Osteoblast (primary cell): ENCODE measurements around the gene PAFAH1B1. TPM values are rescaled to one million over a fixed set of nuclear protein-coding genes. Genes with fewer than 3 reads are reported as not detected.
"Not testable (repeated sequence)": the region's sequence is repeated elsewhere in the genome, so short reads cannot be mapped to it uniquely, and the experiment has no call there.

ENCODE experiments used
- DNase-seq: peaks from one replicate; pipeline ENCODE4 v3.0.0; 2011; ENCODE audit warnings: low spot score, mixed read lengths; ENCODE audit not compliant: insufficient read length; ENCODE audit errors: missing footprints
- H2AFZ ChIP-seq: 2 replicates; pipeline ENCODE4 v1.6.0; 2011; ENCODE audit warnings: mild to moderate bottlenecking, low read length
- H3K27ac ChIP-seq: 2 replicates; pipeline ENCODE4 v1.5.1; 2011; ENCODE audit warnings: mild to moderate bottlenecking, low read depth, low read length, moderate library complexity
- H3K27me3 ChIP-seq: 2 replicates; pipeline ENCODE4 v1.6.0; 2012; ENCODE audit warnings: mild to moderate bottlenecking, control low read depth, inconsistent platforms, low read length, moderate library complexity; ENCODE audit not compliant: insufficient read depth
- H3K36me3 ChIP-seq: 2 replicates; pipeline ENCODE4 v1.5.1; 2011; ENCODE audit warnings: mild to moderate bottlenecking, low read length, control low read depth, moderate library complexity; ENCODE audit not compliant: insufficient read depth
- H3K4me1 ChIP-seq: 2 replicates; pipeline ENCODE4 v1.5.1; 2011; ENCODE audit warnings: mild to moderate bottlenecking, low read length, control low read depth, moderate library complexity; ENCODE audit not compliant: insufficient read depth
- H3K4me2 ChIP-seq: 2 replicates; pipeline ENCODE4 v1.6.0; 2011; ENCODE audit warnings: mild to moderate bottlenecking, low read length; ENCODE audit not compliant: insufficient read depth
- H3K4me3 ChIP-seq: fragments of 200-600 bp; sonication (generic); 3 replicates; pipeline ENCODE4 v1.5.1; 2012; ENCODE audit warnings: mild to moderate bottlenecking, low read length, inconsistent platforms; ENCODE audit not compliant: insufficient read depth
- H3K79me2 ChIP-seq: 2 replicates; pipeline ENCODE4 v1.6.0; 2012; ENCODE audit warnings: mild to moderate bottlenecking, low read length, control low read depth, inconsistent platforms; ENCODE audit not compliant: insufficient read depth
- H3K9me3 ChIP-seq: 2 replicates; pipeline ENCODE4 v1.5.1; 2011; ENCODE audit warnings: low read depth, low read length, control low read depth
- H4K20me1 ChIP-seq: 2 replicates; pipeline ENCODE4 v1.6.0; 2012; ENCODE audit warnings: mild to moderate bottlenecking, low read length, control low read depth; ENCODE audit not compliant: insufficient read depth
- total RNA-seq: library from RNA; depleted of rRNA; stranded (reverse); fragments of >200 nt; gene quantifications from 2 replicates; pipeline ENCODE4 v1.2.3, GENCODE V29; 2012
- TF ChIP-seq, protein P1 (sequence below): IDR thresholded peaks from 2 replicates; pipeline ENCODE4 v1.5.1; 2011; ENCODE audit warnings: mild to moderate bottlenecking, low read depth, low read length, moderate library complexity; ENCODE audit errors: extremely low read depth

The PAFAH1B1 gene
- total RNA-seq, 1 donor, result 128 TPM

DNA sequence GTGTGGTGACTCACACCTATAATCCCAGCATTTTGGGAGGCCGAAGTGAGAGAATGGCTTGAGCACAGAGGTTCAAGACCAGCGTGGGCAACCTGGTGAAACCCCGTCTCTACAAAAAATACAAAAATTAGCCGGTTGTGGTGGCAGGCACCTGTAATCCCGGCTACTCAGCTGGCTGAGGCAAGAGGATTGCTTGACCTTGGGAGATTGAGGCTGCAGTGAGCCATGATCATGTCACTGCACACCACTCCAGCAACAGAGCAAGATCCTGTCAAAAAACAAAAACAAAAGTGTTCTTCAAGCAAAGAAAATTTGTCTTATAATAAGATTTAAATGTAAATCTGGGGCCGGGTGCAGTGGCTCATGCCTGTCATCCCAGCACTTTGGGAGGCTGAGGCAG lies 51.5 kb downstream of the PAFAH1B1 start:
- Histone ChIP-seq H3K4me3 (no peak overlapping the region), H4K20me1 (peaks cover 42% of the 10 kb centered on the region), H3K9me3 (no peaks in the 10 kb centered on the region), H2AFZ (no peak overlapping the region), H3K36me3 (peaks cover 34% of the 10 kb centered on the region), H3K27me3 (no peaks in the 10 kb centered on the region), H3K27ac (no peak overlapping the region), H3K79me2 (peaks cover 88% of the 10 kb centered on the region), H3K4me1 (peaks cover 12% of the 10 kb centered on the region), H3K4me2 (no peak overlapping the region)
- no peak for DNase-seq
- TF ChIP-seq, protein P1, sequence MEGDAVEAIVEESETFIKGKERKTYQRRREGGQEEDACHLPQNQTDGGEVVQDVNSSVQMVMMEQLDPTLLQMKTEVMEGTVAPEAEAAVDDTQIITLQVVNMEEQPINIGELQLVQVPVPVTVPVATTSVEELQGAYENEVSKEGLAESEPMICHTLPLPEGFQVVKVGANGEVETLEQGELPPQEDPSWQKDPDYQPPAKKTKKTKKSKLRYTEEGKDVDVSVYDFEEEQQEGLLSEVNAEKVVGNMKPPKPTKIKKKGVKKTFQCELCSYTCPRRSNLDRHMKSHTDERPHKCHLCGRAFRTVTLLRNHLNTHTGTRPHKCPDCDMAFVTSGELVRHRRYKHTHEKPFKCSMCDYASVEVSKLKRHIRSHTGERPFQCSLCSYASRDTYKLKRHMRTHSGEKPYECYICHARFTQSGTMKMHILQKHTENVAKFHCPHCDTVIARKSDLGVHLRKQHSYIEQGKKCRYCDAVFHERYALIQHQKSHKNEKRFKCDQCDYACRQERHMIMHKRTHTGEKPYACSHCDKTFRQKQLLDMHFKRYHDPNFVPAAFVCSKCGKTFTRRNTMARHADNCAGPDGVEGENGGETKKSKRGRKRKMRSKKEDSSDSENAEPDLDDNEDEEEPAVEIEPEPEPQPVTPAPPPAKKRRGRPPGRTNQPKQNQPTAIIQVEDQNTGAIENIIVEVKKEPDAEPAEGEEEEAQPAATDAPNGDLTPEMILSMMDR, result no peak

DNA sequence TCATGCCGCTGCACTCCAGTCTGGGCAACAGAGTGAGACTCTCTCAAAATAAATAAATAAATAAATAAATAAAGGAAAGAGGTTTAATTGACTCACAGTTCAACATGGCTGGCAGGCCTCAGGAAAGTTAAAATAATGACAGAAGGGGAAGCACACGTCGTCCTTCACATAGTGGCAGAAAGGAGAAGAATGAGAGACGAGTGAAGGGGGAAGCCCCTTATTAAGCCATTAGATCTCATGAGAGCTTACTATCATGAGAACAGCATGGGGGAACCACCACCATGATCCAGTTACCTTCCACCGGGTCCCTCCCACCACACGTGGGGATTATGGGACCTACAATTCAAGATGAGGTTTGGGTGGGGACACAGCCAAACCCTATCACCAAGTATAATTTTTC lies 54.5 kb downstream of the PAFAH1B1 start:
- peaks cover 18% of the 10 kb centered on the region for H3K36me3 ChIP-seq
- no peaks in the 10 kb centered on the region for H3K9me3 ChIP-seq
- H3K79me2 ChIP-seq, result peaks cover 81% of the 10 kb centered on the region
- H3K4me3 ChIP-seq, result no peak overlapping the region
- TF ChIP-seq, protein P1, result no peak
- H3K4me2 ChIP-seq, result no peak overlapping the region
- no peaks in the 10 kb centered on the region for H3K27me3 ChIP-seq
- H3K27ac ChIP-seq, result no peak overlapping the region
- H3K4me1 ChIP-seq, result peaks cover 19% of the 10 kb centered on the region
- no peak overlapping the region for H2AFZ ChIP-seq
- DNase-seq, result no peak
- H4K20me1 ChIP-seq, result peaks cover 43% of the 10 kb centered on the region

DNA sequence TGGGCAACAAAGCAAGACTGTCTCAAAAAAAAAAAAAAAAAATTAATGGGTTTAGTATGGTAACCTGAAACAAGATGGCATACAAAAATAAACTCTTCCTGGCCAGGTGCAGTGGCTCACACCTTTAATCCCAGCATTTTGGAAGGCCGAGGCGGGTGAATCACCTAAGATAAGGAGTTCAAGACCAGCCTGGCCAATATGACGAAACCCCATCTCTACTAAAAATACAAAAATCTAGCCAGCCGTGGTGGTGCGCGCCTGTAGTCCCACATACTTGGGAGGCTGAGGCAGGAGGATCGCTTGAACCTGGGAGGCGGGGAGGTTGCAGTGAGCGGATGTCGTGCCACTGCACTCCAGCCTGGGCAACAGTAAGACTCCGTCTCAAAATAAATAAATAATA lies 55.7 kb downstream of the PAFAH1B1 start:
- Histone ChIP-seq H3K9me3 (no peaks in the 10 kb centered on the region), H3K4me3 (no peak overlapping the region), H3K4me1 (peaks cover 10% of the 10 kb centered on the region), H4K20me1 (peaks cover 41% of the 10 kb centered on the region), H3K27ac (no peak overlapping the region), H3K27me3 (no peaks in the 10 kb centered on the region), H3K4me2 (no peak overlapping the region), H3K36me3 (peaks cover 22% of the 10 kb centered on the region), H2AFZ (no peak overlapping the region), H3K79me2 (peaks cover 80% of the 10 kb centered on the region)
- TF ChIP-seq, protein P1, result no peak
- DNase-seq, result no peak

DNA sequence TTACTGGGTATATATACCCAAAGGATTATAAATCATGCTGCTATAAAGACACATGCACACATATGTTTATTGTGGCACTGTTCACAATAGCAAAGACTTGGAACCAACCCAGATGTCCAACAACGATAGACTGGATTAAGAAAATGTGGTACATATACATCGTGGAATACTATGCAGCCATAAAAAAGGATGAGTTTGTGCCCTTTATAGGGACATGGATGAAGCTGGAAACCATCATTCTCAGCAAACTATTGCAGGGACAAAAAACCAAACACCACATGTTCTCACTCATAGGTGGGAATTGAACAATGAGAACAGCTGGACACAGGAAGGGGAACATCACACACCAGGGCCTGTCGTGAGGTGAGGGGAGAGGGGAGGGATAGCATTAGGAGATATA lies 59.5 kb downstream of the PAFAH1B1 start:
- Histone ChIP-seq H3K36me3 (peaks cover 29% of the 10 kb centered on the region), H3K79me2 (peaks cover 90% of the 10 kb centered on the region), H4K20me1 (peaks cover 58% of the 10 kb centered on the region), H3K4me1 (peaks cover 10% of the 10 kb centered on the region)
- not testable (repeated sequence) for H3K9me3 ChIP-seq, H3K27ac ChIP-seq, DNase-seq, H3K4me2 ChIP-seq, H3K27me3 ChIP-seq, H2AFZ ChIP-seq, H3K4me3 ChIP-seq

DNA sequence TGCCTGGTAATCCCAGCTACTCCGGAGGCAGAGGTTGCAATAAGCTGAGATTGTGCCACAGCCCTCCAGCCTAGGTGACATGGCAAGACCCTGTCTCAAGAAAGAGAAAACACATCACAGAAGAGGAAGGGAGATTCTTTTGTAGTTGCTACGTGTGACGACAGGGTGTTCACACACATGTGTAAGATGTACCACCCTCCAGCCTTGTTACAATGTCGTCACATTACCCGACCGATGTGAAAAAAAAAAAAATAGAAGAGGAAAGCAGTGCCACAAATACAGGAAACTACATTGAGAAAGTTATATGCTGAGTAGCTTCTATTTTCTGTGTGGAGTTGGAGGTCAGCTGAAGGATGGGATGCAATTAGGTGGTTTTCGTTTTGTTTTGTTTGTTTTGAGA lies 62.1 kb downstream of the PAFAH1B1 start:
- peaks cover 93% of the 10 kb centered on the region for H3K79me2 ChIP-seq
- H3K36me3 ChIP-seq, result peaks cover 22% of the 10 kb centered on the region
- H3K9me3 ChIP-seq, result no peaks in the 10 kb centered on the region
- H2AFZ ChIP-seq, result no peak overlapping the region
- H3K27me3 ChIP-seq, result no peaks in the 10 kb centered on the region
- TF ChIP-seq, protein P1, result no peak
- H3K4me2 ChIP-seq, result no peak overlapping the region
- no peak for DNase-seq
- peaks cover 2% of the 10 kb centered on the region for H3K4me1 ChIP-seq
- H3K27ac ChIP-seq, result no peak overlapping the region
- peaks cover 64% of the 10 kb centered on the region for H4K20me1 ChIP-seq
- no peak overlapping the region for H3K4me3 ChIP-seq
